Stimulated activated CD8-positive, alpha-beta memory T cell treated with anti-CD3 and anti-CD28 coated beads, Interleukin-7, amount 100 ng/mL, for 4 hours (primary cell): ENCODE data around the gene NCKIPSD.

Experiments used
- DNase-seq, 2 donors: peaks; one replicate each; pipeline ENCODE4 v3.0.0-alpha.2; 2020; ENCODE audit warnings: low read depth in 2 of 2

The NCKIPSD gene

GRCh38 chr3:48648188-48648850, 37.4 kb downstream of the NCKIPSD start:
- no peak for DNase-seq

DNA sequence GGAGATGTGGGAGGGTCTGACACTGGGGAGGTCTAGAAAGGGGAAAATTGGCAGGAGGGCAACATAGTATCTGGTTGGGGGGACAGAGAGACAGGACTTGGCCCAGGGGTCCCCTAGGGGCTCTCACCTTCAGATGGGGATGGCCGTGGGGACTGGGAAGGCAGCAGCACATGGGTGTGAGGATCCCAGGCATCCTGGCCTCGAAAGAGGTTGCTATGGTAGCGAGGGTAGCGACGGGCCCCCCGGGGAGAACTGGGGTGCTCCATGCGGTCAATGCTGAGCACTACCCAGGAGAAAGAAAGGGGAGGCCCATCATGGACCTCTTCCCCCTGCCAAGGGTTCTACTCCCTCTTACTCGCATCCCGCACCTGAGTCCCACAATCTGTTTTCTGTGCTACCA, 38.0 kb downstream of the NCKIPSD start:
- no peak for DNase-seq

DNA sequence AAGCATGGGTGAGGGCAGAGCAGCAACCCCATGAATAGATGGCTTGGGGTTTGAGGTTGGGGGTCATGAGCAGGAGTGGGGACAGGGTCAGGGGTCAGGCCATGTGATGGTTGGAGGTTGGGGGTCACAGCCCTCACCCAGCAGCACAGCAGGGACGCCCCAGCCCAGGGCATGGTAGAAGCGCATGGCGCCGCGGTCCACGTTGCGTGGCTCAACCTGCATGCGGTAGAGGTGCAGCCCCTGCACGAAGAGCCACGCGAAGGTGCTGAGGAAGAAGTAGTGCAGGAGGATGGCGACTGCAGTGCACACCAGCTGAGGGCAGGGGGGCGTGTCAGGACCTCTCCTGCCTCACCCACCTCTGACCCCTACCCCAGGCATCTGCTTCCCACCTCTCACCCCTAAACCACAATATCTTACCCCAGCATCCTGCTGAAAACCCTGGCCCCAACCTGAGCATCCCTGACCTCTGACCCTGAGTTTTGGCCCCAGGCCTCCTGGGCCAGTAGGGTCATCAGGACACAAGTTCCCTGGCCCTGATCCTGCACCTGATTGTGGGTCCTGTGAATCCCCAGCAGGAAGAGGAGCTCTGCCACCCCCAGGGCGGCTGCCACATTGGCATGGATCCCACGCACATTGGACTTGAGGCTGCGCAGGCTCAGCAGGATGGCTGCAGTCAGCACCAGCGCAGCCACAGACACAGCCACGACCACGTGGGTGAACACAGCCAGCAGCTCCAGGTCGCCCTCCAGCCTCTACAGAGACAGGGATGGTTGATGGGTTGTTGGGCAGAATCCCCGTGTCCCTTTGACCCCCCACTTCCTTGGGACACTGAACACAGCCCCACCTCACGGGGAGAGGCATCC, 40.6 kb downstream of the NCKIPSD start:
- no peak for DNase-seq

DNA sequence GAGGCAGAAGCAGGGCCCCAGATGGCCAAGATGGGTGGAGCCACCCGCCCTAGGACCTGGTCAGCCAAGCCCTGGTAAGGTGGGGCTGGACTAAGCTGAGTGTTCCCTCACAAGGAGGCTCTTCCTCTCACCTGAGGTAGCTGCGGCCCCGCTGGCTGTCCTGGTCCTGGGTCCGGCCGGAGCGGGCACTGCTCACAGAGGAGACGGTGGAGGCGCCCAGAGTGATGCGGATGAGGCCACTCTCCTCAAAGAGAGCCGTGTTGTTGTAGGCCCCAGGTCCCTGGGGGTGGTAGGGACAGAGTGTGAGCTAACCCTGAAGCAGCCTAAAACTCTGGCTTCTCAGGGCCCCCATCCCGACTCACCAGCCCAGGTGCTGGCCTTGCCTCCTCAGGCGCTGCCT, 43.1 kb downstream of the NCKIPSD start:
- DNase-seq: no peak

DNA sequence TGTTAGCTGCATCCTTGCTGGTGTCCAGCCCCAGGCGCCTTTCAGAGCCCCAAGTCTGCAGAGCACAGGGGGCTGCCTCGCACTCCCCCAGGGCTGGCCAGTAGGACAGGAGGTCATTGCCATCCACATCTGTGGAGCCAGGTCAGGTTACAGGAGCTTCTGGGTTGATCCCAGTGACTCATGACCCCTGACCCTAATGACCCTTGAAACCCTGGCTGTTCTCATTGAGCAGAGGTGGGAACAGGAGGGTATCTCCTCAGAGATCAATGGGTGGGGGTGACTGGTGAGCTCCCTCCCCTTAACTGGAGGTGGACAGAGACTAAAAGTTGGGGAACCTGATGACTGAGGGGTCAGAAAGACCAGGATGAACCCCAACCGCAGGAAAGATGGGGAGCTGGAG, 44.3 kb downstream of the NCKIPSD start:
- DNase-seq: no peak

- no peak for DNase-seq
These were observed 45.6 kb downstream of the NCKIPSD start for GRCh38 chr3:48639944-48640606.

- DNase-seq: no peak
These were observed 48.4 kb downstream of the NCKIPSD start for GRCh38 chr3:48637305-48637704.

DNA sequence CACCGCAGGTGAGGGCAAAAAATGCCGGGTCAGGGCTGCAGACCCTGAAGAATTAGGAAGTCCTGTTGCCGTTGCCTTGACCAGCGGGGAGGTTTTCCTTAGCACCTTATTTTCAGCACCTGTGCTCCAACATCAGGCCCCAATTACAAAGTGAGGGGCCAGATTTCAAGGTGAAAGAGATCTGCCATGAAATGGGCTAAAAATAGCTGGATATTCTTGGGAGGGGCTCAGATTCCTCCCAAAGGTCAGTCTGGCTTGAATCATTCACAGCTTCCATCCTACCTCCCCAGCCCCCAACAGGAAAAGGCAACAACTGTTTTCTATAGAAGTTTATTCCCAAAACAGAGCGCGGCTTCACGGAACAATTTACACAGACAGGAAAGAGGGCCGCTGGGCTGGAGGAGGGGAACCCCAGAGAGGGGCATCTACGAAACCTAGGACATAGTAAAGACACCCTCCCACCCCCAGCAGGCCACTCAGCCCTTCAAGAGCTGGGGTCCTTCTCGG, 49.5 kb downstream of the NCKIPSD start:
- no peak for DNase-seq

- DNase-seq: peak; percentile 77 to 90
These were observed 50.3 kb downstream of the NCKIPSD start, which contains the start of gene SLC26A6 for GRCh38 chr3:48635222-48636021. Gene SLC26A6 (minus strand): TSS chr3:48635461. CDS start chr3:48635393, 68 bp downstream.

DNA sequence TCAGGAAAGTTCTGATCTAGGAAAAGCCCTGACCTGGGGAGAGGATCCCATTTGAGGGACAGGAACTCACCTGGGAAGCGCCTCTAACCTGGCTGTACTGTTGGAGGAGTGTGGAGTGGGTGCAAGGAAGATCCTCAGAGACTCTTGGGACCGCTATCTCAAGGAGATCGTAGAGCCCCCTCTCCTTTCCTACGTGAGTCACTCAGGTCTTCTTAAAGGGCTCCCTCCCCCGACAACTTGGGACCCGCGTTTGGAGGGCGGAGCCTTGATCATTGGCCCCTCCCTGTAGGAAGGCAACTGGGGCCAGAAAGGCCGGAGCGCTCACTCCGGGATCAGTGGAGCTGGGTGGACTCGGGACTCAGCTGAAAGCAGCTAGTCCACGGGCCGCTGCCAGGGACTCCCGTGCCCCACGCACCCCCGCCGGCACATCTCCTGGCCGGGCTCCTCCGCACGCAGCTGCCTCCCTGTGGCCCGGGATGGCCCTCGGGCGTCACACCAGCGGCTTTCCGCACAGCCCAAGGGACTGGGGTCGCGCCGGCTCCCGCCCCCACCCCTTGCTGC, 51.0 kb downstream of the NCKIPSD start:
- peak; percentile 45 to 49 for DNase-seq

GRCh38 chr3:48633743-48634142, 52.0 kb downstream of the NCKIPSD start:
- no peak for DNase-seq

GRCh38 chr3:48633256-48633655, 52.5 kb downstream of the NCKIPSD start:
- DNase-seq: no peak

DNA sequence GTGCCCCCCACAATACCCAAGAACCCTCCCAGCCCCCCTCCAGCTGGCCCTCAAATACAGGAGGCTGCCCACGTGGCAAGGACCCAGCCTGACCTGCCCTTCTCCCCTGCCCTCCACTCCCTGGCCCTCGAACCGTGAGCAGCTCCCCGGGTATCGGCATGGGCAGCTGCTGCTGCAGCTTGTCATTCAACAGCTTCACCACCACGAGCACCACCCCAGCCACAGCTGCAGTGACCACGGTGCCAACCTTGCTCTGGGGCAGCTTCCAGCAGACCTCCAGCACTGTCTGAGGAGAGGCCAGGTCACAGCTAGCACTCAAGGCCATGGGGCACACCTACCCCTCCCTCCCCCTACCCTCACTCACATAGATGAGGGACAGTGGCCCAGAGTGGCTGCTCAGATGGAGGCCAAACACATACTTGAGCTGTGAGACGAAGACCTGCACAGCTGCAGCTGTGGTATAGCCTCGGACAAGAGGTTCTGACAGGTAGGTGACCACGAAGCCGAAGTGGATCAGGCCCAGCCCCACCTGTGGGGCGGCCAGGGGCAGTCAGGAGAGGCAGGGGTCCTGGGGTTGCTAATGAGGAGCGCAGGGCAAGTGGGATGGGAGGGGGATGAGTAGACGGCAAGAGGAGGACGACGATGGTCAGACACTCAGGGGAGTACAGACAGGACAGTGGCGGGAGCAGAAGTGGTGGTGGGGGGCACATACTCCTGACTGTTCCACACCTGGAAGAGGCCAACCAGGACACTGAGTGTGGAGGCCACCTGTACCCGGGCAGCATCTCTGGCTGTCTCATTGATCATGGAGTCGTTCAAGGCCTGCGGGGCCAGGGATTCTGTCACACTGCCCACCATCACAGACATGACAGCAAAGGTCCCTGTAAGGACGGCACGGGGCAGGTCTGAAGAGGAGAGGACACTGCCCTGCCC, 53.9 kb downstream of the NCKIPSD start:
- DNase-seq: no peak

DNA sequence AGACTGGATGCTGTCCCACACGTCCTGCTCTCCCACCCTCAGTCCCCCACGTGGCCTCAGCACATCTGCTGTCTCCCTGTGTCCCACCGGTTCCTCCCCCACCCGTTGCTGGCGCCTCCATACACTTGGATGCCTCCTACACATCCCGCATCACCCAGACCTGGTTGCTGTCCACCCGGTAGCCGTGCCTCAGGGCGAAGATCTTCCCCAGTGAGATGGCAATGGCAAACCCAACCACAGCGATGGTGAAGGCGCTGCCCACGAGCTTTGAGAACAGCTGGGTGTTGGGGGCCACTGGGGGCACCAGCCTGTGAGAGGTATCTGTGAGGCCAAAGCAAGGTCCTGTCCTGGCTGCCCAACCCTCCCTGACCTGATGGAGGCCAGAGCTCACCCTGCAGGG, 54.9 kb downstream of the NCKIPSD start:
- DNase-seq: no peak

GRCh38 chr3:48630407-48630806, 55.3 kb downstream of the NCKIPSD start:
- DNase-seq: no peak

GRCh38 chr3:48629894-48630293, 55.8 kb downstream of the NCKIPSD start:
- no peak for DNase-seq

DNA sequence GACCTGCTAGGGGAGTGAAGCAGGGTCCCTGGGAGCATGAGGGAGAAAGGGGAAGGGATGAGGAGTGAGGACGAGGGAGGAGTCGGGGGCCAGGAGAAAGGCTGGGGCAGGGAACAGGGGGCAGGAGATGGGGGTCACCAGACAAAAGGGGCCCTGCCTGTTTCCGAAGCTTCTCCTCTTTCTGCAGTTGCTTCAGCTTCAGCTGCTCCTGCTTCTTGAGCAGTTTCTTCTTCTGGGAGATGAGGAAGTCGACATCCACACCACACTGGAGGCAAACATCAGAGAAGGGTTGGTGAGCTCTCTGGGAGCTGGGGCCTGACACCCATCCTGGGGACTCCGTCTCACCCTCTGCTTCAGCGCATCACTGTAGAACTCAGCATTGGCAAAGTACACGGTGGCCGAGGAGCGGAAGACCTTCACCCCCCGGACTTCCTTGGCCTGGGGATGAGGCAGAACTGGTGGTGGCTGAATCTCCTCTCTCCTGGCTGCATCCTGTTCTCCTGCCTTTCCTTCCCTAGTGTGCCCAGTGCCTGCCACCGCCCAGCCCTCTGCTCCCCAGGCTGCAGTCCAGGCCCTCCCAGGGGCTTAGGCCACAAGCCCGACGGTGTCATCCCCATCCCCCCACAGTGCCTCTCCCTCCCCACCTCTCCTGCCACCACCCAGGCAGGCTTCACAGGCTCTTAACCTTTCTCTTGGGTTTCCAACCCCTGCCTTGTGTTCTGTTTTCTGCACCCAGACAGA, 57.3 kb downstream of the NCKIPSD start:
- DNase-seq: no peak

GRCh38 chr3:48625600-48625999, 60.1 kb downstream of the NCKIPSD start:
- DNase-seq: no peak

GRCh38 chr3:48624767-48625166, 60.9 kb downstream of the NCKIPSD start:
- no peak for DNase-seq
